GM21528 (cell line): ENCODE results near the gene AKR1C3.
"Not testable (repeated sequence)": the region's sequence is repeated elsewhere in the genome, so short reads cannot be mapped to it uniquely, and the experiment has no call there.

ENCODE experiments used
- ATAC-seq: cut with Tn5 transposase; IDR thresholded peaks from one replicate; pipeline ENCODE4 v1.9.1; 2021; ENCODE audit warnings: mild to moderate bottlenecking, moderate library complexity; ENCODE audit not compliant: unreplicated experiment, low FRiP score

AKR1C3 gene

DNA sequence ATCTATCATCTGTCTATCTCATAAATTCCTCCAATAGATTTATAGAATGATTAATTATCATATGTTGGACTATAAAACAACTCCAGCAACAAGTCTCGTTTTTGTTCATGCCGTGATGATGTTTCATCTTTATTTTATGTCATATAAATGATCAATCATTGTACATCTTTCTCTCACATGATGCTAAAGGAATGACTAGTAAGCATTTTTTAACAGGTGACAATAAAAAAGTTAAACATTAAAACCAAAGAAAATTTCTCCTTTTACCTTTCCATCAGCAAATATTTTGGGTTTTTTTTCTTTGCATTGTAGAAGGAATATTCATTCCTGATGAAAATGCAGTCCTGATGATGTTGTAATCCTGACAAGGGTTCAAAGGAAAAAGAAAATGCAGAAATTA, 41.4 kb downstream of the AKR1C3 start:
- no peak for ATAC-seq

- ATAC-seq, result no peak
Measured at GRCh38 chr10:5136468-5137087, 42.4 kb downstream of the AKR1C3 start.

DNA sequence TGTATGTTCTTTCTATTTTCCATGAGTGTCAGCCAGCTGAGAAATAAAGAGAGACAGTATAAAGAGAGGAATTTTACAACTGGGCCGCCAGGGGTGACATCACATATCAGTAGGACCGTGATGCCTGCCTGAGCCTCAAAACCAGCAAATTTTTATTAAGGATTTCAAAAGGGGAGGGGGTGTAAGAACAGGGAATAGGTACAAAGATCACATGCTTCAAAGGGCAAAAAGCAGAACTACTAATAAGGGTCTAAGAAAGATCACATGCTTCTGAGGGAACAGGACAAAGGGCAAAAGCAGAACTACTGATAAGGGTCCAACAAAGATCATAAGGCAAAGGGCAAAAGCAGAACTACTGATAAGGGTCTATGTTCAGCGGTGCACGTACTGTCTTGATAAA, 43.5 kb downstream of the AKR1C3 start:
- ATAC-seq, result not testable (repeated sequence)

GRCh38 chr10:5142199-5142598, 48.0 kb downstream of the AKR1C3 start:
- no peak for ATAC-seq

DNA sequence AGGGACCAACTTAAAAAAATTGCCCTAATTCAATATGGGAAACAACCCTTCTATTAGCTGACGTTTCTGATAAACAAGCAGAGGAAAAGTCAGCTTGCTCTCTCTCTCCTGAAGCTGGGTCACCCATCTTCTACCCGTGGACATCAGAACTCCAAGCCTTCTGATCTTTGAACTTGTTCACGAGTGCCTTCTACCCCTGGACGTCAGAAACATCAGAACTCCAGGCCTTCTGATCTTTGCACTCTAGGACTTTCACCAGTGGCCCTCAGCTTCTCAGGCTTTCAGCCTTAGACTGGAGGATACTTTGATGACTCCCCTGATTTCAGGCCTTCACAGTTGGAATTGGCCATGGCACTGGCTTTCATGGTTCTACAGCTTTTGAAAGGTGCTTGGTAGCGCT, 48.9 kb downstream of the AKR1C3 start:
- ATAC-seq, result no peak

- ATAC-seq, result no peak
Measured at GRCh38 chr10:5146920-5147254, 52.7 kb downstream of the AKR1C3 start.

DNA sequence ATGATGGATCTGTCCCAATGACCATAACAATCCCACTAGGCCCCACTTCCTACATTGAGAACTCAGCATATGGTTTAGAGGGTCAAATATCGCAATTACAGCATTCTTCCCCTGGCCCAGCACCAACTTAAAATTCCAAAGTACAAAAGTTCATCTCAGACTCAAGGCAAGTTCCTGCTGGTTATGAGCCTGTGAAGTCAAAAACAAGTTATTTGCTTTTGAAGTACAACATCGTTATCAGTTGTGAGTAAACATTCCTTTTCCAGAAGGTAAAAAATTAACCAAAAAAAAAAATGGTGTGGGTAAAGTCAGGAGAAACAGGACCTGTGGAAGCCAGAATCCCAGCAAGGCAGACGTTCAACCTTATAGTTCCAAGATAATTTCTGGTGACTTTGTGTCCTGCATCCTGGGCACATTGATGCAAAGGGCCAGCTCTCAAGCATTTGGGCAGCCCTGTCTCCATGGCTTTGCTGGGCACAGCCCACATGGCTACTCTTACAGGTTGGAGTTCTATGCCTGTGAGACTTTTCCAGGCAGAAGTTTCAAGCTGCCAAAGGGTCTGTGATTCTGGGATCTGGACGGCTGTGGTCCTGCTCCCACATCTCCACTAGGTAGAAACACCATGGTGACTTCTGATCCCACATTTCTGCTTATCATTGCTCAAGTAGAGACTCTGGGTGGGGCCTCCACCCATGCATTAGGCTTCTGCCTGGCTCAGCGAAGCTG, 53.2 kb downstream of the AKR1C3 start:
- no peak for ATAC-seq

DNA sequence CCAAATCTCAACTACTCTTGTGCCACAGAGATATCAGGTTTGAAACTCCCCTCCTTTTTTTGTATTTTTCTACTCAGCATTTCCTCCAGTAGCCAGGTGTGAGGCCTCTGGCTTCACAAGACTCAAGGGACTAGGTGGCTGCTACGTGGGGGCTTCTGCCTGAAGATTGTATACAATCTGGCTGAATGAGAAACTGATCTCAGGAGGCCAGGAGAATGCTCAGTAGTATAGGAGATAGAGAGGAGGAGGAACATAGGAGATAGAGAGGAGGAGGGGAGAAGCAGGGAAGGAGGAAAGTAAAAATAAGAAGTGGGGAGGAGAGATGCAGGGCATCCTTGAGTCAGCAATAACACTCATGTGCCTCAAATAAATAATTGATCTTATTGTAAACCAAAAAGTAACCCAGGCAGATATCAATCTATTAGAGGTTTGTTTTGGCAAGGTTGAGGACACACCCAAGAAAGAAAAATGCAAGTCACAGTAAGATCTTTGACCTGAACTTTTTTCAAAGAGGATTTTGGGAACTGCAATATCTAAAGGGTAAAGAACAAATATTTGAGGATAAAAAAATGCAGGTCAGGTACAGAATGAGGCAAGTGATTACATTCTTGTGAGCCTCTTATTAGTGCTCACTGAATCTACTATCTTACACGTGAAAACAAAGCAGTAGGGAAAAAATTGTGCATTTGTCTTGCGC, 53.9 kb downstream of the AKR1C3 start:
- ATAC-seq, result no peak

- ATAC-seq, result no peak
Measured at GRCh38 chr10:5148678-5149032, 54.4 kb downstream of the AKR1C3 start.

DNA sequence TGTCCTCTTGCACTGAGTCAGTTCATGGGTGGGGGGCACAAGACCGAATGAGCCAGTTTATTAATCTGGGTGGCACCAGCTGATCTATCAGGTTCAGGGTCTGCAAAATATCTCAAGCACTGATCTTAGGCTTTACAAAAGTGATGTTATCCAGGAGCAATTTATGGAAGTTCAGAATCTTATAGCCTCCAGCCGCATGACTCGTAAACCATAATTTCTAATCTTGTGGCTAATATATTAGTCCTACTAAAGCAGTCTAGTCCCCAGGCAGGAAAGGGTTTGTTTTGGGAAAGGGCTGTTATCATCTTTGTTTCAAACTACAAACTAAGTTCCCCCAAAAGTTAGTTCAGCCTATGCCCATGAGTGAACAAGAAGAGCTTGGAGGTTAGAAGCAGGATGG, 56.9 kb downstream of the AKR1C3 start:
- no peak for ATAC-seq

DNA sequence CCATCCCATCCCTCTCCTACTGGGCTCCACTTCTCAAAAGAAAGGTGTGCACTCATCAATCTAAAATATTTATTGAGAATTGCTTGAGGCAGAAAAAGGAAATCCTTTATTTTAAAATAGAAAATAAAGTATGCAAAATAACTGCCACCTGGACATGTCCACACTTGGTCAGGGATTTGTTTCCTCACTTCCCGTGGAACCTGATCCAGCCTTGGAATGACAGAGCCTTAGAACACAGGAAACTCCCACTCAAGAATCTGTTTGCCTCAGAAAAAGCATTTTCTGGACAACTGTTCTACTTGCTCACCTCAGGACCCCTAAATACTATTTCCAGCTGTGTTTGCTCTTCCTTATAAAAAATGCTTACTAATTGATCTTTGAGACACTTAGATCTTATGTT, 61.7 kb downstream of the AKR1C3 start:
- ATAC-seq, result no peak
